GM21381 (cell line): ENCODE data around the gene CCM2L.
"Not testable (repeated sequence)": the region's sequence is repeated elsewhere in the genome, so short reads cannot be mapped to it uniquely, and the experiment has no call there.

ENCODE experiments used
- ATAC-seq: cut with Tn5 transposase; IDR thresholded peaks from one replicate; pipeline ENCODE4 v1.9.1; 2021; ENCODE audit warnings: mild to moderate bottlenecking, moderate library complexity; ENCODE audit not compliant: unreplicated experiment

Gene CCM2L

GRCh38 chr20:32028647-32029372, 18.6 kb downstream of the CCM2L start:
- ATAC-seq: no peak

- no peak for ATAC-seq
Measured at GRCh38 chr20:32029561-32029960, 19.3 kb downstream of the CCM2L start.

GRCh38 chr20:32031007-32031958, 21.0 kb downstream of the CCM2L start:
- ATAC-seq: no peak

GRCh38 chr20:32033316-32033715, 23.1 kb downstream of the CCM2L start:
- ATAC-seq: no peak

GRCh38 chr20:32033721-32034120, 23.5 kb downstream of the CCM2L start:
- not testable (repeated sequence) for ATAC-seq

GRCh38 chr20:32034581-32035425, 24.6 kb downstream of the CCM2L start:
- ATAC-seq: no peak

GRCh38 chr20:32035426-32035779, 25.2 kb downstream of the CCM2L start:
- no peak for ATAC-seq

GRCh38 chr20:32036252-32036651, 26.0 kb downstream of the CCM2L start:
- ATAC-seq: no peak

GRCh38 chr20:32036716-32037485, 26.7 kb downstream of the CCM2L start:
- no peak for ATAC-seq

GRCh38 chr20:32037929-32038328, 27.7 kb downstream of the CCM2L start:
- no peak for ATAC-seq

GRCh38 chr20:32040142-32040953, 30.1 kb downstream of the CCM2L start:
- ATAC-seq: no peak

GRCh38 chr20:32045999-32046398, 35.8 kb downstream of the CCM2L start:
- ATAC-seq: no peak

GRCh38 chr20:32050324-32050841, 40.1 kb downstream of the CCM2L start:
- no peak for ATAC-seq

- ATAC-seq: no peak
Measured at GRCh38 chr20:32050851-32051556, 40.8 kb downstream of the CCM2L start.

GRCh38 chr20:32051720-32052089, 41.5 kb downstream of the CCM2L start:
- no peak for ATAC-seq

- ATAC-seq: no peak
Measured at GRCh38 chr20:32052090-32052777, 42.0 kb downstream of the CCM2L start, which contains the start of gene HCK. Gene HCK, plus strand, starts transcription at chr20:32052242.

GRCh38 chr20:32052778-32053362, 42.6 kb downstream of the CCM2L start:
- ATAC-seq: no peak

- no peak for ATAC-seq
Measured at GRCh38 chr20:32053648-32054047, 43.4 kb downstream of the CCM2L start.
